DMS114 treated with DMSO at 0.1 percent for 48 hours (cell line): Measurements from ENCODE around the gene CDT1.

Source experiments
- DNase-seq: peaks from one replicate; lab custom pipeline; 2025; ENCODE audit not compliant: unreplicated experiment; lab: John Stamatoyannopoulos, UW

CDT1 gene

DNA sequence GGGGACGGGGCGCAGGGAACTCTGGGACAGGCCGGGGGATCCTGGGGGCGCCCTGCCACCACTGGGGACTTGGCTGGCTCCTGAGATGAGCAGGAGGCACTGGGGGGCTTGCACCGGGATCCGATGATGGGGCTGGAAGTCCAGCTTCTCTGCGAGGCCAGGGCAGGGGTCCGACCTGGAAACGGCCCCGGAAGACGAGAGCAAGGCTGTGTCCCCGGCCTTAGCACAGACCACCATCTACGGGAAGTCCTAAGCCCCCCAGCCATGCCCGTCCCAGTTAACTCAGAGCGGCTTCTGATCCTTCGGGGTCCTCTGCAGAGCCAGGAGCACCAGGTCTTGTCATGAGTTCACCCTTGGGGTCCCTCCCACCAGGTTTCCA is 573 bp downstream of the CDT1 start:
- DNase-seq, result no peak

DNA sequence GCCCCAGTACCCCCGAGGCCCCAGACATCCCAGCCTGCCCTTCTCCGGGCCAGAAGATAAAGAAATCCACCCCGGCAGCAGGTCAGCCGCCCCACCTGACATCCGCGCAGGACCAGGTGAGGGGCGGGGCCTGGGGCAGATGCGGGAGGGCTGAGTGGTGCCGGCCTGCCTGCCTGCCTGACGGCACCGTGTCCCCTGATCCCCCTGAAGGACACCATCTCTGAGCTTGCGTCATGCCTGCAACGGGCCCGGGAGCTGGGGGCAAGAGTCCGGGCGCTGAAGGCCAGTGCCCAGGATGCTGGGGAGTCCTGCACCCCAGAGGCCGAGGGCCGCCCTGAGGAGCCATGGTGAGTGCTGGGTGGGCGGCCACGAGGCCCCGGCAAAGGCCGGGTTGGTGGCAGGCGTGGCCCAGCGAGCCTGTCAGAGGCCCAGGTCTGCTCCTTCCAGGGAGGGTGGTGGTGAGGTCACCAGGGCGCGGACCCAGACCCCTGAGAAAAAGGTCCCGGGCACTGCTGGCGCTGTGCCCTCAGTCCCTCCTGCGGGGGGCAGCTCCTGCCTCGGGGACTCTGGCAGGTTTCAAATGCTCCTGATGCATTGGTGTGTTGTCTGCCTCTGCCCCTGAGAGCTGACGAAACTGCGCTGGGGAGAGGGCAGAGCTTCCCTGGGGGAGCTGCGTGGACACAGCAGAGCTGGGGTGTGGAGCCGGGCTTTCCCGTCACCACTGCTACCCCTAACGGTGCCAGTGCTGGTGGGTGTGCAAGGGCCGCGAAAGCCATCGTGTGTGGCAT is 1.2 kb downstream of the CDT1 start:
- no peak for DNase-seq

DNA sequence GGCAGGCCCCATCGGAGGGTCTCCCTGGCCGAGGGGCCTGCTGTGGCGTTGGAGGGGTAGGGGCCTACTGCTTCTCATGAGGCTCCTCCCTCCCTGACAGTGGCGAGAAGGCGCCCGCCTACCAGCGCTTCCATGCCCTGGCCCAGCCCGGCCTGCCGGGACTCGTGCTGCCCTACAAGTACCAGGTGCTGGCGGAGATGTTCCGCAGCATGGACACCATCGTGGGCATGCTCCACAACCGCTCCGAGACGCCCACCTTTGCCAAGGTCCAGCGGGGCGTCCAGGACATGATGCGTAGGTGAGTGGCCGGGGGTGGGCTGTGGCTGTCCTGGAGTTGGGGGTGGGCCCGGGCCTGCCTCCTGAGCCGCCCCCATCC is 1.7 kb downstream of the CDT1 start:
- DNase-seq, result no peak

DNA sequence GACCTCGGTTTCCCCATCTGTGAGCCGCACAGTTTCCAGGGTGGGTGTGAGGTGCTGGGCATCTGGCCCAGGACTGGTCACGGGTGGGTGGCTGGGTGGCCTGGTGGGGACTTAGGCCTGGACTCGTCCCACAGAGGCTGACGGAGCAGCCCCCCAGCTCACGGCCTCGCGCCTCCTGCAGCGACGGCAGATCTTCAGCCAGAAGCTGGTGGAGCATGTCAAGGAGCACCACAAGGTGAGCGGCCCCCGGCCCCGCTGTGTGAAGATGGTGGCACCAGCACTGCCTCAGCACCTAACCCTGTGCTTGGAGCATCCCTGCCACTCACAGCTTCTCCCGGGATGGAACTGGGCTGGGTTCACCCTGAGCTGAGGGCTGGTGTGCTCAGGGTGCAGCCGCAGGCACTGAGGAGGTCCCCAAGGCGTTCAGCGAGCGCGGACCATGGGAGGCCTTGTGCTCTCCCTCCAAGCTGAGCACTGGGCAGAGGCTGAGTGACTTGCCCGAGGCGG is 2.4 kb downstream of the CDT1 start:
- no peak for DNase-seq

DNA sequence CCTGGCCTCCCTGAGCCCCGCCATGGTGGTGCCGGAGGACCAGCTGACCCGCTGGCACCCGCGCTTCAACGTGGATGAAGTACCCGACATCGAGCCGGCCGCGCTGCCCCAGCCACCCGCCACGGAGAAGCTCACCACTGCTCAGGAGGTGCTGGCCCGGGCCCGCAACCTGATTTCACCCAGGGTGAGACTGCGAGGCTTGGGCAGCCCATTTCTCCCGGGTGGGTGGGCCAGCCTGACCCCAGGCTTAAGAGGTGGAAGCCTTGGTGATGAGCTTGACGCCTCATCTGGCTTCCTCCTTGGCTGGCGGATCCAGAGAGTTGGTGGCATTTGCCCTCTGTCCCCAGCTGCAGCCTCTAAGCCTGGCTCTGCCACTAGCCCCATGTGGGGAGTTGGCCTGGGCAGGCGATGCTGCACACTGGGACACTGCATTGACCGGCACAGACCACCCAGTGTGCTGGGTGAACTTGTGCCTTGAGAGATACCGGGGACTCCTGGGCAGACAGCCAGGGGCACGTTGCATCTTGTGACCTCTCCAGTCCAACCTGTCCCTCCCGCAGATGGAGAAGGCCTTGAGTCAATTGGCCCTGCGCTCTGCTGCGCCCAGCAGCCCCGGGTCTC is 3.0 kb downstream of the CDT1 start:
- no peak for DNase-seq

DNA sequence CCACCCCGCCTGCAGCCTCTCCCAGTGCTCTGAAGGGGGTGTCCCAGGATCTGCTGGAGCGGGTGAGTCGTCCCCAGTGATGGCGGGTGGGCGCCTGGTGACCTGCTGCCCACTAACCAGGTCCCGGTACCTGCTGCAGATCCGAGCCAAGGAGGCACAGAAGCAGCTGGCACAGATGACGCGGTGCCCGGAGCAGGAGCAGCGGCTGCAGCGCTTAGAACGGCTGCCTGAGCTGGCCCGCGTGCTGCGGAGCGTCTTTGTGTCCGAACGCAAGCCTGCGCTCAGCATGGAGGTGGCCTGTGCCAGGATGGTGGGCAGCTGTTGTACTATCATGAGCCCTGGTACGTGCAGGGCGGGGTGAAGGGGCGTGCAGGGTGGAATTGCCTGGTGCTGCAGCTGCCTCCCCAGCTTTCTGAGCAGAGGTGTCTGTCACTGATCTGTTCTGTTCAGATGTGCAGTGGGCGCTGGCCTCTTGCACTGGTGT is 3.6 kb downstream of the CDT1 start:
- no peak for DNase-seq

DNA sequence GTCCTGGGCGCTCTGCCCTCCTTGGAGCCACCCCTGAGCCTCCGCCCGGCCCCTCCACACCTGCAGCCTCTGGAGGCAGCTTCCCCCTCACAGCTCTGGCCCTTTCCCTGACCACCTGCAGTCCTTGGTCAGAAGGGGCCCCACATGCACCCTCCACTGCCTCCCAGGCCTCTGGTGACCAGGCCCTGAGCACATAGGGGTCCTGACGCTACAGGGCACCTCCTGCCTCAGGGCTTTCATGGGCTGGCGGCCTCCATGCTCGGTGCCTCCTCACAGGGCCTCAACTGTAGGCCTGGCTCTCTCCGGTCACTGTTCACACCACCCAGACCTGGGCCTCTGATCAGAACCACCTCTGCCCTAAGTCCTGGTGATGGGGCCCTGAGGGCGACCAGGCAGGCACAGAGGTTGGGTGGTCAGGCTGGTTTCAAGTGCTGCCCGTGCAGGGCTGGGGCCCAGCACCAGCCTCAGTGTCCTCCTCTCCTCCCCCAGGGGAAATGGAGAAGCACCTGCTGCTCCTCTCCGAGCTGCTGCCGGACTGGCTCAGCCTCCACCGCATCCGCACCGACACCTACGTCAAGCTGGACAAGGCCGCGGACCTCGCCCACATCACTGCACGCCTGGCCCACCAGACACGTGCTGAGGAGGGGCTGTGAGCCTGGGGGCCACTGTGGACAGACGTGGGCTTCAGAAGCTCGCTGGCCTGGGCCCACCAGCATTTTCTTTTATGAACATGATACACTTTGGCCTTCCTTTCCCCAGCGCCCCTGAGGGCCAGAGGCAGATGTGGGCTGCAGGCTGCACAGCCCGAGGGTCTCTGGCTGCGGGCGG is 4.3 kb downstream of the CDT1 start:
- DNase-seq, result no peak

DNA sequence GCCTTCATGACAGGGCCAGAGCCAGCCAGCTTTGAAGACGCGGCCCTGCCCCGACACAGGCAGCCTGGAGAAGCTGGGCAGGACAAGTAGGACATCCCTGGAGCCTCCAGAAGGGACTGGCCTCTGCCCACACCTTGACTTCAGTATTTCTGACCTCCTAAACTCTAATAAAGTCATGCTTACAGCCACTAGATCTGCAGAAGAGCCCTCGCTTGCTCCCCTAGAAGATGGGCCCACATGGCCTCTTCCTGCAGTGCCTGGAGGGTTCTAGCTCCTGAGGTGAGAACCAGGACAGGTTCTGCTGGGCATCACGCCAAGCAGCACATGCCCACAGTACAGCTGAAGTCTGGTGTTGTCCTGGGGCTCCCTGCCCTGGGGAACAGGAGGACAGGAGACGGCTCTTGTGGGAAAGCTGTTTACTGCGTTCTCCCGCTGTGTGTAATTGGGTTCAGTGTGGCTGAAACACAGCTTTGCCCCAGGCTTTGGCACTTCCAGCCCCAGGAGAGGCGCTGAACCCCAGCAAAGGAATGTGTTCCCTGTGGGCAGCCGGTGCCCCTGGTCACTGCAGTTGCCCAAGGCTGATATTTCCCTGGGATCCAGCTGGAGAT is 5.6 kb downstream of the CDT1 start:
- DNase-seq, result no peak

DNA sequence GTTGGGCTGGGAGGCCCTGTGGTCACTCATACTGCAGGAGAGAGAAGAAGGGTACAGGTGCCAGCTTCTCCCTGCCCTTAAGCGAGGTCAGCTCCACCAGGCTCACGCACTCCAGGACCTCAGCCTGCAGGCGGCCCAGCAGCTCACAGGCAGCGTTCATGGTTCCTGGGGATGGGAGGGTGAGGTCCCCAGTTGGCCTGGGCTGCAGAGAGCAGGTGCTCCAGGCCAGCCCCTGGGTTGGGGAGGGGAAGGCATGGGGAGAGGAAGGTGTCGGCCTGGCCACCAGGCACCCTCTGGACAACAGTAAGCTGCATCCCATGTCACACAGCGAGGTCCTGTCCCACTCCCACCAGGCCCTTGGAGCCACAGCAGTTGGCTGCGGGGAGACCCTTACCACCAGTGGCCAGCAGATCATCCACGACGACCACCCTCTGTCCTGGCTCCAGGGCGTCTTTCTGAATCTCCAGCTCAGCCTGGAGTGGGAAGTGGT is 6.1 kb downstream of the CDT1 start:
- DNase-seq, result no peak

DNA sequence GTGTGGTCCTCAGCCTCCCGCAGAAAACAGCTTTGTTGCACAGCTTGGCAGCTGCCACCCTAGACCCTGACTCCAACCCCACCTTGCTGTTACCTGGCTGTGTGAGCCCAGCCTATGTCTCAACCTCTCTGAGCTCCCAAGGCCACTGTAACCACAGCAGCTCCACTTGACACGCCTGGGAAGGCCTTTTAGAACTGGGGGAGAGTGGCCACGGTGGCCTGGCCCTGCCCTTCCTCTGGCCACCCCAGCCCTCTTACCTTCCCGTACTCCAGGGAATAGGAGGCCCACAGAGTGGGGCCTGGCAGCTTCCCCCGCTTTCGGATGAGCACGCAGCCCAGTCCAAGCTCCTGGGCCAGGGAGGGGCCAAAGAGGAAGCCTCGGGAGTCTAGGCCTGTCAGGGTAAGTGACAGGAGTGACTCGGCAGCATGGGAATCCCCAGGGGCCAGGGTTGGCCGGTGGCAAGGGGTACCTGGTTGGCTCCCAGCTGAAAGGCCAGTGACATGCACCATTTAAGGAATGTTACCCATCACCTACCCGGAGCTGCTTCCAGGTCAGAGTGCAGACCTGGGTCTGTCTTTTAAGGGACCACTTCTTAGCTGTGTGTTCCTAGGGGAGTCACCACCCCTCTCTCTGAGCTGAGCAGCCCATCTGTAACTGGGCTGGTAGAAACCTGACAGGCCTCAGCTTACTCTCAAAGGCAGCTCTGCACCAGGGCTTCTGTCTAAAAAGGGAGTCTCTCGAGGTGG is 6.8 kb downstream of the CDT1 start:
- no peak for DNase-seq

DNA sequence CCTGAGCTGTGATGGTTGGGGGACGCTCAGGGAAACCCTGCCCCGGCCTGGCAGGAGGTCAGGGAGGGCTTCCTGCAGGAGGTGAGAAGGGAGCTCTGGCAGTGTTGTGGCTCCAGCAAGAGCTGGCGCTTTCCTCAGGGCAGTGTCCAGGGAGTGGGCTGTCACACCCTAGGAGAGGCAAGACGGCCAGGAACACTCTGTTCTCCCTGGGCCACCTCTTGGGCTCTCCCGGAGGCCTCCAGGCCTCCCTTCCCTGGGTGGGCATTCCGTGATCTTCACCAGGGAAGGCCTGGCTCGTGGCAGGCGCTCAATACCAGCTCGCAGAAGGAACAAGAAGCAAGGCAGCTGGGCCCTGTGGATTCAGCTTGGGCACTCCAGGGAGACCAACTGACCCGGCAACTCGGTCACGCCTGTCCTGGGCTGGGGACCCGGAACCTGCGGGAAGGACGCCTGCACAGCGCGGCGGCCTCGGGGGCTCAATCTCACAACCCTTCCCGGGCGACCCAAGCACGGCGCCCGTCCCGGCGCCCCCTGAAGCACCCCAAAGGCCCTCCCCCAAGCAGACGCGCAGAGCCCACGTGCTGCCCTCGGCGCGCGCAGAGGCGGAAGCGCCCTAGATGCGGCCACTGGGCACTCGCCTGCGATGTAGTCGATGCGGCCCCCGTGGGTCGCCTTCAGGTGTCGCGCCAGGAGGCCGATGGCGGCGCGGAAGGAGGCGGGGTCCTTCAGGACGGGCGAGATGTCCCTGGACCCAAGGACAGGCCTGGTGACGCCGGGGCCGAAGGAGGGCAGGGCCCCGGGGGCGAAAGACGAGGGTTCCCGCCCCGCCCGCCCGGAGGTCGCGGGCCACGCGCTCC is 7.6 kb downstream of the CDT1 start:
- DNase-seq, result no peak

DNA sequence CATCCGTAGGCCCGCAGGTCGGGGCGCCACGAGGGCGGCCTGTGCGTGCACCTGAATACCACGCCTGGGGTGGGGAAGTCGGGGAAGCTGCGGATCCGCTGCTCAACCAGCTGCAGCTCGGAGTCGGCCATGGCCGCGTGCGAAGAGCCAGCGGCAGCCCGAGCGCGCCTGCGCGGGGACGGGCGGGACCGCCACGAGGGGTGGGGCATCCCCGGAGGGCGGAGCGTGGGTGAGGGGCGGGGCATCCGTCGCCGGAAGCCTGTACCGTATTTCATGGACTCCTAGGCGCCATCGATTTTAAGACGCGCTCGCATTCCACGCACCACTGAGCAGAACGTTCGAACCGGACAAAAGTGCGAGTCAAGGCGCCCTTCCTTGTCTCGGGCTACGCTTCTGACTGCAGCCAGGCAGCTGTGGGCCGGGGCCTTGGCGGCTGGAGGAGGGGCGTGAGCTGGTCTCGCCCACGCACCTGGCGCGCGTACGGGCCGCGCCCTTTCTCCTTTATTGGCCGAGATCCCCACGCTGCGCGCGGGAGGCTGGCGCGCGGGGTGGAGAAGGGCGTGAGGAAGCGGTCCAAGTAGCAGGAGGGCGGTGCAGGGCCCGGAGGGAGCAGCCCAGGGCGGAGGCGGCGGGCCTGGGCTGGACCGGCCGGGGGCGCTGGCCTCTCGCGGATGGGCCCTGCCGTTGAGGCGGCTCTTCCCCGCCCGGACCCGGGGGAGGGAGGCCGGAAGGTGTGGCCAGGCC is 8.4 kb downstream of the CDT1 start, which contains the start of gene APRT:
TSS of gene APRT (minus strand) at position 160 of the 744 bp plus-strand sequence. CDS start at position 131, 29 bp downstream.
- no peak for DNase-seq

DNA sequence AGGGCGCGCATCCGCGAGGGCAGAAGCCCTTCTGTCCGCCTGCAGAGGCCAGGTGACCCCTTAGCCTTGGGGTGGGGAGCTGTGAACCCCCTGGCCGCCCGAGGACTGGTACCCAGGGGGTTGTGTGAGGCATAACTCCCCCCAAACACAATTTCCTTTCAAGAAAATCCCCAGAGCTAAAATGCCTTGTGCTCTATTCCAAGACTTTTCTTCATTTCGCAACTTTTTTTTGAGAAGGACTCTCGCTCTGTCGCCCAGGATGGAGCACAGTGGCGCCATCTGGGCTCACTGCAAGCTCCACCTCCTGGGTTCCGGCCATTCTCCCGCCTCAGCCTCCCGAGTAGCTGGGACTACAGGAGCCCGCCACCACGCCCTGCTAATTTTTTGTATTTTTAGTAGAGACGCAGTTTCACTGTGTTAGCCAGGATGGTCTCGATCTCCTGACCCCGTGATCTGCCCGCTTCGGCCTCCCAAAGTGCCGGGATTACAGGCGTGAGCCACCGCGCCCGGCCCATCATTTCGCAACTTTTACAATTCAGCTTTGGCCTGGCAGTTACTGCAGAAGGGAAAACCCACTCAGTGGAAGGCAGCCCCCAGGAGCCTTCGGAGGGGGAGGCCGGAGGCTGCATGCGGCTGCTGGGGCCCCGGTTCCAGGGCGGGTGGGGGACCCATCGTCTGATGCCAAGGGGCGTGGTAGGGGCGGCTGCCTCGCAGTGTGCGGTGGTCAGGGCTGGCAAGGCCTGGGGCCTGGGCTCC is 9.1 kb downstream of the CDT1 start:
- DNase-seq, result no peak

DNA sequence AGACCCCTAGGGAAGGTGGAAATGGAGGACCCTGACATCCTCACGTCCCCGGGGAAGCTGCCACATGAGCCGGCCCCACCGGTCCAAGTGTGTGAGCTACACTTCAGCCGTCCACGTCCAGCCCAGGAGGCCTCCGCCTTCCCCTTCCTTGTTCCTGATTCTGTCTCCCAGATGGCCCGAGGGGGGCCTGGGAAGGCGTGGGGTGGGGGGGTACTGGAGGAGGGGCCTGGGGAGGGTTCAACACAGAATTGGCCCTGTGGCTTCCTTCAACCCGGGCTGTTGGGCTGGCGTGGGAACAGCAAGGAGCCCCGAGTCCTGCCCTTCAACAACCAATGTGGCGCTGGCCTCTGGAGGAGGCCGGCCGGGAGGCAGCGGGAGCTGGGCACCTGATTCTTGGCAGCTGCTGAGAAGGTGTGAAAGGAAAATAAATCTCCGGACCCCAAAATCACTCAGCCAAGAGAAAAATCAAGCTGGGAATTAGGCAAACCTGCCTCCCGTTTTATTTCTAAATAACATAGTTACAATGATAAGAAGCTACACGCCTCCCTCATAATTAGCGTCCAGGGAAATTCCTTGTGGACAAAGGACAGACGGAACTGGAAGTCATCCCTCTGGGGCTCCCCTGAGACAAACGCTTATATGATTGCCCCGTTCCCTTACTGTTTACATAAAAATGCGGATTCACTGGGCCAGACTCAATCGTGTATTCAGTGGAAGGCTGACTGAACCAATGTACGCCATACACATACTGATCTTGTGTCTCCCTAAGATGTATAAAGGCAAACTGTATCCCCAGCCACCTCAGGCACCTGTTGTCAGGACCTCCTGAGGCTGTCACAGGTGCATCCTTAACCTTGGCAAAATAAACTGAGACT is 9.9 kb downstream of the CDT1 start:
- no peak for DNase-seq

DNA sequence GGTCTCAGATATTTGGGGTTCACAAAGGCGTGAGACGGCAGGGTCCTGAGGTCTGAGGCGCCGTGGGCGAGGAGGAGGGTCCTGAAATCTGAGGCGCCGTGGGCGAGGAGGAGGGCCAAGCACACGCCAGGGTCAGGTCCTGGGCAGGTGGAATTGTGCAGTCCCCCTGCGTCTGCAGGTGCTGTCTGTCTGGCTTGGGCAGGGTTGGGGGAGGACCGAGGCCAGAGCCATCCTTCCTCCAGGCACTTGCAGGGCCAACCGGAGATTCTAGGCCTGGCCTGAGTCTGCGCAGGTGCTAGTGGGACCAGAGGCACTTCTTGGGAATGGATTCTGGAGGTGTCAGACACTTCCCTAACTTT is 10.5 kb downstream of the CDT1 start:
- DNase-seq, result no peak

DNA sequence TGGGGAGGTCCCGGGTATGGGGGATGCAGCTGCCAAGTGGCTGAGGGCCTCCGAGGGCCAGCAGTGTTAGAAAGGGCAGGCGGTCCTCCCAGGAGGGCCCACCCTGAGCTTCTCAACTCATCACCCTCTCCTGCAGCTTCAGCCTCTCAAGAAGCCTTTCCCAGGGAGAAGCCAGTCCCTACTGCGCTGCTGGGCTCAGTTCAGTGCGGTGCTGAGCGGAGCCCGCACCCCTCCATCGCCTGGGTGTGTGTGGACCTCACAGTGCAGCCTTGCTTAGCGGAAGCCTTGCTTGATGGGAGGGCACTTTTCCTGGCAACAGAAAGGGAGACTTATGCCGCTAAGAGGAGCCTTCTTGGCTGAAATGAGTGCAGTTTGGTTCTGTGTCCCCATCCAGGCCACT is 11.6 kb downstream of the CDT1 start:
- no peak for DNase-seq
